CD14-positive monocyte (primary cell): ENCODE results near the gene BCAT1. TPM values are rescaled to one million over a fixed set of nuclear protein-coding genes. Genes with fewer than 3 reads are reported as not detected.

ENCODE experiments used
- DNase-seq, 3 donors: peaks; one replicate each; pipeline ENCODE4 v3.0.0-alpha.2; 2011 to 2022
- H2AFZ ChIP-seq: 2 replicates; pipeline ENCODE4 v1.6.0; 2012; ENCODE audit warnings: mild to moderate bottlenecking, low read depth, low read length, inconsistent platforms; ENCODE audit not compliant: insufficient read depth, poor library complexity, severe bottlenecking
- H3K27ac ChIP-seq, 2 donors: 1 replicate in 1 of 2; 2 replicates in 1 of 2; pipeline ENCODE4 v1.5.1; 2012 to 2013; ENCODE audit warnings: low read length in 2 of 2, control low read depth in 1 of 2, inconsistent platforms in 1 of 2, low read depth in 1 of 2, mild to moderate bottlenecking in 1 of 2
- H3K27me3 ChIP-seq, 2 donors: one replicate each; pipeline versions ENCODE4 v1.6.0 to v1.6.1; 2011 to 2013; ENCODE audit warnings: low read length in 2 of 2; ENCODE audit not compliant: control insufficient read depth in 2 of 2, insufficient read depth in 2 of 2
- H3K36me3 ChIP-seq, 2 donors: replicated peaks in 1 of 2; 1 replicate in 1 of 2; 2 replicates in 1 of 2; pipeline versions ENCODE4 v1.5.1 to v1.6.1; 2012 to 2013; ENCODE audit warnings: low read length in 2 of 2, control low read depth in 1 of 2, inconsistent platforms in 1 of 2, mild to moderate bottlenecking in 1 of 2; ENCODE audit not compliant: insufficient read depth in 2 of 2, control insufficient read depth in 1 of 2
- H3K4me1 ChIP-seq, 2 donors: 1 replicate in 1 of 2; 2 replicates in 1 of 2; pipeline versions ENCODE4 v1.5.1 to v1.6.1; 2012 to 2013; ENCODE audit warnings: low read length in 2 of 2, control low read depth in 1 of 2, inconsistent platforms in 1 of 2, mild to moderate bottlenecking in 1 of 2, moderate library complexity in 1 of 2; ENCODE audit not compliant: insufficient read depth in 2 of 2, control insufficient read depth in 1 of 2
- H3K4me2 ChIP-seq: replicated peaks from 2 replicates; pipeline ENCODE3; 2012; ENCODE audit warnings: low read length, moderate library complexity, mild to moderate bottlenecking; ENCODE audit not compliant: poor library complexity, severe bottlenecking; ENCODE audit errors: extremely low read depth
- H3K4me3 ChIP-seq, 3 experiments: fragments of 200-600 bp in 1 of 3; sonication (generic) in 1 of 3; replicated peaks in 1 of 3; 1 replicate in 2 of 3; 2 replicates in 1 of 3; pipeline ENCODE4 v1.5.1; 2011 to 2013; ENCODE audit warnings: low read length in 3 of 3, mild to moderate bottlenecking in 3 of 3, control low read depth in 2 of 3, low read depth in 2 of 3, inconsistent platforms in 1 of 3, moderate library complexity in 1 of 3
- H3K79me2 ChIP-seq: 2 replicates; pipeline ENCODE4 v1.6.0; 2012; ENCODE audit warnings: mild to moderate bottlenecking, control low read depth, inconsistent platforms, low read length, moderate library complexity; ENCODE audit not compliant: insufficient read depth
- H3K9ac ChIP-seq: 2 replicates; pipeline ENCODE4 v1.6.0; 2017; ENCODE audit warnings: low read length, mild to moderate bottlenecking; ENCODE audit not compliant: insufficient read depth, poor library complexity, severe bottlenecking
- H3K9me3 ChIP-seq, 2 donors: replicated peaks in 1 of 2; 1 replicate in 1 of 2; 2 replicates in 1 of 2; pipeline versions ENCODE4 v1.5.1 to v1.6.1; 2012 to 2013; ENCODE audit warnings: low read length in 2 of 2, control low read depth in 1 of 2; ENCODE audit not compliant: control insufficient read depth in 1 of 2, insufficient read depth in 1 of 2
- H4K20me1 ChIP-seq: 2 replicates; pipeline ENCODE4 v1.6.0; 2012; ENCODE audit warnings: mild to moderate bottlenecking, low read length, control low read depth, moderate library complexity; ENCODE audit not compliant: insufficient read depth
- H3K27ac Mint-ChIP-seq, 7 donors: one replicate each; pipeline ENCODE4 v1.8.0; 2020; ENCODE audit warnings: mild to moderate bottlenecking in 7 of 7, mixed read lengths in 7 of 7, moderate library complexity in 6 of 7, inconsistent platforms in 2 of 7
- H3K27me3 Mint-ChIP-seq, 3 donors: one replicate each; pipeline ENCODE4 v1.8.0; 2021 to 2022; ENCODE audit warnings: low read depth in 3 of 3, mild to moderate bottlenecking in 3 of 3, mixed read lengths in 3 of 3, moderate library complexity in 3 of 3, inconsistent platforms in 1 of 3
- H3K36me3 Mint-ChIP-seq, 2 donors: one replicate each; pipeline ENCODE4 v1.8.0; 2020; ENCODE audit warnings: mixed read lengths in 2 of 2, inconsistent platforms in 1 of 2, mild to moderate bottlenecking in 1 of 2
- H3K4me1 Mint-ChIP-seq: one replicate; pipeline ENCODE4 v1.8.0; 2020; ENCODE audit warnings: mild to moderate bottlenecking, mixed read lengths
- H3K4me3 Mint-ChIP-seq, 2 donors: one replicate each; pipeline ENCODE4 v1.8.0; 2020; ENCODE audit warnings: mild to moderate bottlenecking in 2 of 2, mixed read lengths in 2 of 2, moderate library complexity in 1 of 2
- H3K9me3 Mint-ChIP-seq, 7 donors: one replicate each; pipeline ENCODE4 v1.8.0; 2020 to 2022; ENCODE audit warnings: mixed read lengths in 7 of 7, mild to moderate bottlenecking in 6 of 7, moderate library complexity in 6 of 7, inconsistent platforms in 2 of 7
- CTCF ChIP-seq: fragments of 200-600 bp; IDR thresholded peaks from one replicate; pipeline ENCODE4 v1.8.0; 2022; ENCODE audit warnings: antibody characterized with exemption, mild to moderate bottlenecking
- WGBS: methylation state at CpG from one replicate; pipeline ENCODE4 v1.1.5; 2013; ENCODE audit warnings: missing lambda C conversion rate; ENCODE audit not compliant: insufficient coverage; 5-methylcytosine and 5-hydroxymethylcytosine counted together
- intact Hi-C, 2 donors: fragments of 100-400 bp; cut with micrococcal nuclease; formaldehyde crosslinking; loops; one replicate each; pipeline versions ENCODE4 v1.15.0 to v1.15.1; 2023
- polyA plus RNA-seq, 3 donors: library from polyadenylated mRNA; depleted of rRNA in 1 of 3; unstranded in 2 of 3; stranded (reverse) in 1 of 3; fragments of 300-500 nt in 2 of 3; fragments of >200 nt in 1 of 3; fragmentation: Illumina TruSeq in 2 of 3; gene quantifications; 1 replicate in 2 of 3; 2 replicates in 1 of 3; pipeline ENCODE4 v1.2.3, GENCODE V29; 2012 to 2021

Gene BCAT1
- polyA plus RNA-seq, 3 donors, result 3.5 to 16.9 (median 15.2) TPM

GRCh38 chr12:24950231-24950834 is 1.4 kb upstream of the BCAT1 start:
- no peaks in the 10 kb centered on the region for H3K27me3 ChIP-seq
- H3K4me1 Mint-ChIP-seq, result peaks cover 49% of the 10 kb centered on the region
- no peak overlapping the region for H3K4me3 Mint-ChIP-seq
- DNase-seq, result no peak
- no peak overlapping the region for H3K27ac ChIP-seq
- no peaks in the 10 kb centered on the region for H3K79me2 ChIP-seq
- no peak overlapping the region for H3K4me3 ChIP-seq
- H3K4me2 ChIP-seq, result no peak overlapping the region
- intact Hi-C loops, result no loop called here
- H3K36me3 ChIP-seq, result no peaks in the 10 kb centered on the region
- no peaks in the 10 kb centered on the region for H3K9me3 ChIP-seq
- H3K27me3 Mint-ChIP-seq, result peaks cover 7 to 12% (median 11%) of the 10 kb centered on the region in 3 donors
- no peak for TF ChIP-seq CTCF
- 78% methylated on average over 2 of the region's 3 CpGs for WGBS
- H2AFZ ChIP-seq, result peak overlapping the region; percentile 29
- no peaks in the 10 kb centered on the region for H4K20me1 ChIP-seq
- no peaks in the 10 kb centered on the region for H3K36me3 Mint-ChIP-seq
- H3K27ac Mint-ChIP-seq, result peak overlapping the region in 1 of 7 donors; percentile 50
- H3K9ac ChIP-seq, result no peak overlapping the region
- no peaks in the 10 kb centered on the region for H3K9me3 Mint-ChIP-seq
- H3K4me1 ChIP-seq, result peaks cover 39 to 48% of the 10 kb centered on the region in 2 donors

GRCh38 chr12:24948420-24948756 is 513 bp downstream of the BCAT1 start:
- H3K9ac ChIP-seq, result peak overlapping the region; percentile 63
- no peaks in the 10 kb centered on the region for H3K36me3 ChIP-seq
- no peaks in the 10 kb centered on the region for H3K9me3 Mint-ChIP-seq
- H3K4me3 Mint-ChIP-seq, result peak overlapping the region; percentile 97 to 99
- H3K79me2 ChIP-seq, result no peaks in the 10 kb centered on the region
- H3K27me3 Mint-ChIP-seq, result peaks cover 7 to 12% (median 11%) of the 10 kb centered on the region in 3 donors
- H3K4me2 ChIP-seq, result peak overlapping the region; percentile 84
- intact Hi-C loops, result loop anchor here (5.0 kb wide), 2 partner anchors 46 to 96 kb away; no protein-coding TSS in a partner anchor
- WGBS, result 0% methylated on average over 7 of the region's 14 CpGs
- peaks cover 62% of the 10 kb centered on the region for H3K4me1 Mint-ChIP-seq
- peak in 1 of 3 donors; percentile 61 for DNase-seq
- H3K27me3 ChIP-seq, result no peaks in the 10 kb centered on the region
- H3K4me1 ChIP-seq, result peaks cover 44 to 61% of the 10 kb centered on the region in 2 donors
- H3K9me3 ChIP-seq, result no peaks in the 10 kb centered on the region
- H3K27ac ChIP-seq, result peak overlapping the region in 1 of 2 donors; percentile 60
- H3K4me3 ChIP-seq, result peak overlapping the region; percentile 54 to 82 (median 71)
- H3K36me3 Mint-ChIP-seq, result no peaks in the 10 kb centered on the region
- H4K20me1 ChIP-seq, result no peaks in the 10 kb centered on the region
- TF ChIP-seq CTCF, result no peak
- H3K27ac Mint-ChIP-seq, result peak overlapping the region in 5 of 7 donors; percentile 54 to 81 (median 77)
- H2AFZ ChIP-seq, result peak overlapping the region; percentile 85
